GM18858 (cell line): Measurements from ENCODE around the gene REC114.
"Not testable (repeated sequence)": the region's sequence is repeated elsewhere in the genome, so short reads cannot be mapped to it uniquely, and the experiment has no call there.

Source experiments
- ATAC-seq: cut with Tn5 transposase; IDR thresholded peaks from one replicate; pipeline ENCODE4 v1.9.1; 2021; ENCODE audit not compliant: unreplicated experiment

REC114 gene, protein sequence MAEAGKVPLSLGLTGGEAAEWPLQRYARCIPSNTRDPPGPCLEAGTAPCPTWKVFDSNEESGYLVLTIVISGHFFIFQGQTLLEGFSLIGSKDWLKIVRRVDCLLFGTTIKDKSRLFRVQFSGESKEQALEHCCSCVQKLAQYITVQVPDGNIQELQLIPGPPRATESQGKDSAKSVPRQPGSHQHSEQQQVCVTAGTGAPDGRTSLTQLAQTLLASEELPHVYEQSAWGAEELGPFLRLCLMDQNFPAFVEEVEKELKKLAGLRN

GRCh38 chr15:73442968-73443367 is at the start of gene REC114:
Gene REC114, plus strand, starts transcription at chr15:73443164. Its CDS starts 22 bp downstream, at chr15:73443186.
- no peak for ATAC-seq

- ATAC-seq: no peak
Observed at GRCh38 chr15:73393336-73393735, 49.6 kb upstream of the REC114 start.

DNA sequence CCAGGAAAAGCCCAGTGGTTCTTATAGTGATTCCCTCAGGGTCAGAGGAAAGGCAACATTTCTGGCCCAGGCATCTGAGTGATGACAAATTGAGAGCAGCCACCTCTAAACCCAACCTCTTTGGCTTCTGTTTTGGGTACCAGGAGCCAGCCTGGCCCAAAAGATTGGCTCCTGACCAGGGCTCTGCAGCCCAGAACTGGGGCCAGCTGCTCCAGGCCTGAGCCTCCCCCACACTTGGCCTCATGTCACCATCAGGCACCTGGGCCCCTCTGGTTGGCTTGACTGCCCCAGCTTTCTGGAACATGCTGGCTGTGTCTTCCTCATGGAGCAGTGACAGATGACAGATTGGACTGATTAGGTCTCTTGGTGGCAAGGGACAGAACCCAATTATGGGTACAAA is 48.2 kb upstream of the REC114 start:
- no peak for ATAC-seq

DNA sequence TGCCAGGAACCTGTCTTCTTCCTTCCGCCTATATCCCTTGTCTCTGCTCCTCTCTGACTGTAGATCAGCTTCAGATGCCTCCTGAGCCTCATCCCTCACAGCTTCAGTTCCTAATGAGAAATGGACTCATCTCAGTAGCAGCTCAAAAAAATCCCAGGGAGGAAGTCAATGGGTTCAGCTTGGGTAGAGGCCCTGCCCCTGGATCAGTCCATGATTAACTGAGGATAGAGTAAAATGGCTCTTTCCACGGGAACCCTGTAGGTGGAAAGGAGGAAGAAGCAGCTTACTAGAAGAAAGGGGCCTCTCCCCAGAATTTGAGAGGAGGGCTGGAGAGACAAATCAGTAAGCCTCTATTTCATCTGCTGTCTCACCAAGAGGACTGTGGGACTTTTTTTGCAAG is 47.3 kb upstream of the REC114 start:
- ATAC-seq: no peak

- ATAC-seq: no peak
Observed at GRCh38 chr15:73397461-73397860, 45.5 kb upstream of the REC114 start.

- ATAC-seq: no peak
Observed at GRCh38 chr15:73398861-73399260, 44.1 kb upstream of the REC114 start.

GRCh38 chr15:73400222-73400621 is 42.7 kb upstream of the REC114 start:
- not testable (repeated sequence) for ATAC-seq

DNA sequence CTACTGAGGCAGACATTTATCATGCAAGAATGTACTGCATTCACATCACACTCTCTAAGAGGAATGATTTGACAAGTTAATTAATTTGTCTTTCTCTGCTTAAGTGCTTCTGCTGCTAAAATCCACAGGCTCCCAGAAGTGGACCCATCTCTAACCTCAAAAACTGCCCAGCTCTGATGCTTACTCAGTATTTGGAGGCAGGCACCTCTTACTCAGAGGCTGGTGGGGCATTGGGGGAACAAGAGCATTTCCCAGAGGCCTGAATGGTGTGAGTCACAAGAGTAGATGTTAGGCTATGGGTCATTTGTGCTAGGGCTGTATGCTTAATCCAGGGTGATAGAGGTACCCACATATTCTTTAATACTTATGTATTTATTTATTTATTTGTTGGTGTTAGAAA is 39.8 kb upstream of the REC114 start:
- ATAC-seq: no peak

DNA sequence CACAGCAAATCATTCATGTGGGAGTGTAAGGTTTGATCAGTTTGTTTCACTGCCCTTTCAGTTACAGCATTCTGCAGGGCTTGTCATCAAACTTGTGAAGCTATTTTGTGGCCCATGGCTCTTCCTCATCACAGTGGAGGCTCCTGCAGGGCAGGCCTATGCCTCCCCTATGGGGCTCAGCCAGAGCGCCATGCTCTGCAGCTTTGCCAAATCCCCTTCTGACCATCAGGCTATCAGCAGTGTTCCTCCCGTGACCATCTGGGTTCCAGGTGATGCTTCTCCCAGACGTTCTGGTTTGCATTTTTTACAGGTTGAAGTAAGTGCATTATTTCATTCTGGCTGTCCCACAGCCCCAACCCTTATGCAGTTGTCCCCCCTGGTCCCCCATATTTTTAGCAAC is 28.1 kb upstream of the REC114 start:
- no peak for ATAC-seq

GRCh38 chr15:73424506-73424905 is 18.5 kb upstream of the REC114 start:
- no peak for ATAC-seq

DNA sequence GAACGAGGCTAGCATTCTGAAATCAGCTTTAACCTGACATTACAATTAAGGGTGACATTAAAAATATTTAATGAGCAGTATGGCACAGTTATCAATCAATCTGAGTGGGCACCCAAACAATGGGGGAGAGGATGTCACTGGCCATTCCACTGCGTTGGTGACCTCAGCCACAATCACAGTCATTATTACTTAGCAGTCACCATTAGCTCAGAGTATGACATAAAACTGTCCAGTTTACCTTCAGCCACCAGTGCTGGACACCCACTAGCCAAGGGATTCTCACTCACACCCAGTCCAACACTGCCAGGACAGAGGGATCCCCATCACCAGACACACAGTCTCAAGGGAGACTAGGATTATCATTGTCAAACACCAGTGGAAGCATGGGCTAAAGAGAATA is 17.5 kb upstream of the REC114 start:
- no peak for ATAC-seq

- ATAC-seq: no peak
Observed at GRCh38 chr15:73426323-73426994, 16.5 kb upstream of the REC114 start.

- ATAC-seq: not testable (repeated sequence)
Observed at GRCh38 chr15:73431329-73431728, 11.6 kb upstream of the REC114 start.

GRCh38 chr15:73433873-73434272 is 9.1 kb upstream of the REC114 start:
- no peak for ATAC-seq

- ATAC-seq: no peak
Observed at GRCh38 chr15:73436613-73437012, 6.4 kb upstream of the REC114 start.

DNA sequence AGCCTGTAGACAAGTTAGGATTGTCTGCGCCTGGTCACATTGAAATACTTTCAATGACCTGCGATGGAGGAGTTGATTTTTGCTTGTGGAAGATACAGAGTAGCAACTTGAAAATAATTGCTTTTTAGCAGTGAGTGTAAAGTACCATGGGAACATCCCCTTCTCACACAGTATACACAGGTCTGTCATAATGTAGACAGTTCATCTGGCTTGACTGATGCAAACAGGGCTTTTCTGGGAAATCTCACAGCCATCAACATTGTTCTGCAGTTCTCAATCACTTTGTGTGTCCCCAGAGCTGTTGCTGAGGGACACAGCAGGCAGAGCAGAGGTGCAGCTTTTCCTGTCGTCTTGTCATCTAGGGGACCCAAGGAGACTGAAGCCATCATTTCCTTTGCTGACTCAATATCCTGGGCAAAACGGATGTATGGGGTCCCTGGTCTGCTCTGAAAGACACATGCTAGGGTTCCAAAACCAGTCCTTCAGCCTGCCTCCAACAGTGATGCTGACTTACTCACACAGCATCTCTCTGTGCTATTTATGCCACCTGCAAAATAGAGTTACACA is 5.3 kb upstream of the REC114 start:
- no peak for ATAC-seq

GRCh38 chr15:73438651-73439050 is 4.3 kb upstream of the REC114 start:
- ATAC-seq: no peak

GRCh38 chr15:73440571-73440970 is 2.4 kb upstream of the REC114 start:
- no peak for ATAC-seq

DNA sequence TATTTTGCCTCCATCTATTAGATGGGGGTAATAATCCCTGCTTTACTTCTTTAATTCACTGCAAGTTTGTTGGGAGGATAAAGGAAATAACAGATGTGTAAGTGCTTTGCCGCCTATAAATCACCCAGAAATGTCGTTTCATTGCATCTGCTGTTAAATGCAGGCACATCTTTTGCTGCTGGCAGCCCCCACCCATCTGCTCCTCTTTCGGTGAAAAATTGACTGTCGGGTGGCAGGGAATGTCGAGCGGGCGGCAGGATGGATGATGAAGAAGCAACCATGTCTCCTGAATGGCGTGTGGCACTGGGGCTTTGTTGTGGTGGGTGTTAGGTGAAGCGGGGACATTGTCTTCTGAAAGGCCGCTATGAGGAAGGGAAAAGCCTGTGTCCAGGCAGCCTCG is 543 bp upstream of the REC114 start:
- ATAC-seq: no peak

DNA sequence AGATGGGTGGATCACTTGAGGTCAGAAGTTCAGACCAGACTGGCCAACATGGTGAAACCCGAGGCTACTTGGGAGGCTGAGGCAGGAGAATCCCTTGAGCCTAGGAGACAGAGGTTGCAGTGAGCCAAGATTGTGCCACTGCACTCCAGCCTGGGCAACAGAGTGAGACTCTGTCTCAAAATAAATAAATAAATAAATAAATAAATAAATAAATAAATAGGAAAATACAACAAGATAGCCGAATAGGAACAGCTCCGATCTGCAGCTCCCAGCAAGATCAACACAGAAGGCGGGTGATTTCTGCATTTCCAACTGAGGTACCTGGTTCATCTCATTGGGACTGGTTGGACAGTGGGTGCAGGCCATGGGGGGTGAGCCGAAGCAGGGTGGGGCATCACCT is 4.5 kb downstream of the REC114 start:
- ATAC-seq: not testable (repeated sequence)

DNA sequence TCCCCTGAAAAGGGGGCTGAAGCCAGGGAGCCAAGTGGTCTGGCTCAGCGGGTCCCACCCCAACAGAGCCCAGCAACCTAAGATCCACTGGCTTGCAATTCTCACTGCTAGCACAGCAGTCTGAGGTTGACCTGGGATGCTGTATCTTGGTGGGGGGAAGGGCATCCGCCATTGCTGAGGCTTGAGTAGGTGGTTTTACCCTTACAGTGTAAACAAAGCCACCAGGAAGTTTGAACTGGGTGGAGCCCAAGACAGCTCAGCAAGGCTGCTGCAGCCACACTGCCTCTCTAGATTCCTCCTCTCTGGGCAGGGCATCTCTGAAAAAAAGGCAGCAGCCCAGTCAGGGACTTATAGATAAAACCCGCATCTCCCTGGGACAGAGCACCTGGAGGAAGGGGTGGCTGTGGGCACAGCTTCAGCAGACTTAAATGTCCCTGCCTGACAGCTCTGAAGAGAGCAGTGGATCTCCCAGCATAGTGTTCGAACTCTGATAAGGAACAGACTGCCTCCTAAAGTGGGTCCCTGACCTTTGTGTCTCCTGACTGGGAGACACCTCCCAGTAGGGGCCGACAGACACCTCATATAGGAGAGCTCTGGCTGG is 5.3 kb downstream of the REC114 start:
- not testable (repeated sequence) for ATAC-seq

DNA sequence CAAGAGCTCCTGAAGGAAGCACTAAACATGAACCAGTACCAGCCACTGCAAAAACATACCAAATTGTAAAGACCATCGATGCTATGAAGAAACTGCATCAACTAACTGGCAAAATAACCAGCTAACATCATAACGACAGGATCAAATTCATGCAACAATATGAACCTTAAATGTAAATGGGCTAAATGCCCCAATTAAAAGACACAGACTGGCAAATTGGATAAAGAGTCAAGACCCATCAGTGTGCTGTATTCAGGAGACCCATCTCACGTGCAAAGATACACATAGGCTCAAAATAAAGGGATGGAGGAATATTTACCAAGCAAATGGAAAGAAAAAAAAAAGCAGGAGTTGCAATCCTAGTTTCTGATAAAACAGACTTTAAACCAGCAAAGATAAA is 7.0 kb downstream of the REC114 start:
- not testable (repeated sequence) for ATAC-seq
